Measurements from ENCODE around the gene CNNM2. TPM values are rescaled to one million over a fixed set of nuclear protein-coding genes. Genes with fewer than 3 reads are reported as not detected.

The CNNM2 gene
- total and polyA plus RNA-seq, 2 donors (not counting 1 experiment from before 2014, with no cell fraction given): 6.6 to 21.6 TPM

- DNase-seq: no peak
- peaks cover 3 to 11% of the 10 kb centered on the region in 2 experiments for H3K36me3 ChIP-seq (replicated peaks in 1 of 2; ENCODE audit: control extremely low read depth in 1 of 2, control insufficient read depth in 1 of 2, extremely low read depth in 1 of 2, insufficient read depth in 2 of 2, low read length in 1 of 2)
- no peak overlapping the region for H3K4me3 ChIP-seq (ENCODE audit: control extremely low read depth in 1 of 5, extremely low read depth in 1 of 5, insufficient read depth in 1 of 5, low read depth in 2 of 5, low read length in 4 of 5)
- POLR2A ChIA-PET: no interaction called here
- no peak for TF ChIP-seq EZH2 (IDR thresholded peaks at IDR 0.05; ENCODE audit: borderline replicate concordance, insufficient read depth, low read depth, low read length, poor library complexity, severe bottlenecking)
- TF ChIP-seq CTCF (IDR thresholded peaks at IDR 0.05): no peak
- no peaks in the 10 kb centered on the region for H3K9me3 Mint-ChIP-seq (ENCODE audit: insufficient read depth)
- no peak overlapping the region for H3K27ac ChIP-seq (ENCODE audit: low read length in 2 of 2)
- H3K9ac ChIP-seq (ENCODE audit: low read length): no peak overlapping the region
- no peak overlapping the region for H3K4me2 ChIP-seq (replicated peaks; ENCODE audit: low read depth, low read length, poor library complexity, severe bottlenecking)
- H3K27ac Mint-ChIP-seq: no peak overlapping the region
- H3K4me1 ChIP-seq (ENCODE audit: control insufficient read depth in 2 of 2, insufficient read depth in 2 of 2, low read length in 2 of 2): no peaks in the 10 kb centered on the region
- H3K4me3 Mint-ChIP-seq: no peak overlapping the region
- CTCF ChIA-PET: no interaction called here
- H2AFZ ChIP-seq (ENCODE audit: insufficient read depth, low read depth, low read length, poor library complexity, severe bottlenecking): no peak overlapping the region
- intact Hi-C loops (cut with micrococcal nuclease): no loop called here
- peaks cover 9% of the 10 kb centered on the region for H3K4me1 Mint-ChIP-seq
- no peaks in the 10 kb centered on the region for H3K27me3 Mint-ChIP-seq
- no peaks in the 10 kb centered on the region for H4K20me1 ChIP-seq (ENCODE audit: control insufficient read depth, insufficient read depth, low read length, poor library complexity, severe bottlenecking)
- 100% methylated on average over 1 of the region's 3 CpGs for WGBS (ENCODE audit: insufficient coverage)
- no peaks in the 10 kb centered on the region for H3K9me3 ChIP-seq (ENCODE audit: control extremely low read depth in 1 of 3, control insufficient read depth in 2 of 3, insufficient read depth in 1 of 3, low read length in 2 of 3)
- H3K79me2 ChIP-seq (ENCODE audit: control insufficient read depth, insufficient read depth, low read length): peaks cover 15% of the 10 kb centered on the region
- ATAC-seq (ENCODE audit: low read depth): no peak
- H3K27me3 ChIP-seq (replicated peaks in 1 of 4; ENCODE audit: control extremely low read depth in 1 of 4, control insufficient read depth in 3 of 4, insufficient read depth in 4 of 4, low read length in 3 of 4): no peaks in the 10 kb centered on the region
Measured at GRCh38 chr10:103139803-103140202, 221.7 kb downstream of the CNNM2 start.

Small RNAs within 50 kb of the gene (small RNA-seq; reads per million reads assigned to genes)
- gene AS3MT (ENCODE audit: insufficient read length, low read depth, low replicate concordance) (not detected), gene RF00026 (ENCODE audit: insufficient read length, low read depth, low replicate concordance) (not detected), gene RF02271 (ENCODE audit: insufficient read length, low read depth, low replicate concordance) (not detected)

Other genes starting within 250 kb of the CNNM2 start
- 5.5 and 6.3 TPM in 2 replicates for gene ARL3, start 203.9 kb upstream of the CNNM2 start, total RNA-seq
- 0.91 and 0.99 TPM in 2 replicates for gene ARL3, start 203.9 kb upstream of the CNNM2 start, polyA plus RNA-seq
- gene SFXN2, start 203.7 kb upstream of the CNNM2 start, total RNA-seq: 22.9 and 23.5 TPM in 2 replicates
- 8.1 and 9.8 TPM in 2 replicates for gene SFXN2, start 203.7 kb upstream of the CNNM2 start, polyA plus RNA-seq
- gene WBP1L, start 174.3 kb upstream of the CNNM2 start, total RNA-seq: 43.2 and 44.3 TPM in 2 replicates
- 13.4 and 14.3 TPM in 2 replicates for gene WBP1L, start 174.3 kb upstream of the CNNM2 start, polyA plus RNA-seq
- not detected in 2 replicates for gene CYP17A1, start 80.9 kb upstream of the CNNM2 start, total RNA-seq
- not detected in 2 replicates for gene CYP17A1, start 80.9 kb upstream of the CNNM2 start, polyA plus RNA-seq
- 20.8 and 21.8 TPM in 2 replicates for gene BORCS7, start 64.0 kb upstream of the CNNM2 start, total RNA-seq
- gene BORCS7, start 64.0 kb upstream of the CNNM2 start, polyA plus RNA-seq: 17.6 and 27.9 TPM in 2 replicates
- gene AS3MT, start 48.8 kb upstream of the CNNM2 start, total RNA-seq: not detected in 2 replicates
- gene AS3MT, start 48.8 kb upstream of the CNNM2 start, polyA plus RNA-seq: 0.25 and 0.61 TPM in 2 replicates